ENCODE measurements around the gene CLP1. TPM values are rescaled to one million over a fixed set of nuclear protein-coding genes. Genes with fewer than 3 reads are reported as not detected.
"Not testable (repeated sequence)": the region's sequence is repeated elsewhere in the genome, so short reads cannot be mapped to it uniquely, and the experiment has no call there.

Gene CLP1
- total and polyA plus RNA-seq, 10 of the 15 experiments (the other 5 are each of a cell fraction or from before 2014, with no cell fraction given) = 19.9 to 45.7 (median 27.8) TPM

DNA sequence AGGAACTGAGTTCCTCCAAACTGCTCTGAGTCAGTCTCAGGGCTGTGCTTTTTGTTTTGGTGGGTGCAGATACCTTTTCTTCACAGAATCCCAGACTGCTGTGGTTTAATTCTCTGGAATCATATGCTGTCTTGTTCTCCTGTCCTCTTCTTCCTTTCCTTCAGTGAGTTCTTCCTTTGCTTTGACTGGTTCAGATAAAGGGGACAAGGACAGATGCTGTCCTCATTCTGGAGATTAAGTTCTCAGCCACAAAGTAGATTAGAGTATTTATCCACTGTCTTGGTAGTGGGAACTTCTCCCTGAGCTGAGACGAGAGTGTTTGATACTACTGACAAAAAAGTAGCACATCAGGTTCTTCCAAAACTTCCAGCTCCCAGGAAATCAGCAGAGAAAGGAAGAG lies 23.6 kb downstream of the CLP1 start:
- in situ Hi-C loops (cut with MboI) = no loop called here
- H2AFZ ChIP-seq (ENCODE audit: control insufficient read depth, low read depth, low read length) = no peak overlapping the region
- ChIA-PET RAD21 (ENCODE audit: unreplicated experiment) (no interaction called here), SMC1A (ENCODE audit: uncharacterized antibody, unreplicated experiment) (interaction anchor here (1.2 to 1.5 kb wide), 2 partner anchors 38 to 61 kb away, joined by 3 read pairs; no protein-coding TSS in a partner anchor), CTCF (interaction anchor here (0.9 to 1.5 kb wide), 4 partner anchors 25 to 119 kb away, joined by 3 to 5 read pairs (median 4); no protein-coding TSS in a partner anchor), POLR2A (interaction anchor here (1.2 kb wide), 1 partner anchor 16 kb away, joined by 3 read pairs; no protein-coding TSS in a partner anchor)
- peaks cover 1 to 21% of the 10 kb centered on the region in 2 experiments for H3K36me3 ChIP-seq (ENCODE audit: control insufficient read depth in 2 of 2, insufficient read depth in 2 of 2, low read length in 1 of 2)
- H3K79me2 ChIP-seq (ENCODE audit: control insufficient read depth, insufficient read depth, low read length) = peaks cover 43% of the 10 kb centered on the region
- H4K20me1 ChIP-seq (ENCODE audit: control insufficient read depth, insufficient read depth) = peaks cover 2% of the 10 kb centered on the region; the same call in 1 of the 2 replicates
- no peak overlapping the region for H3K27ac ChIP-seq (ENCODE audit: control insufficient read depth, insufficient read depth)
- ATAC-seq = no peak
- TF ChIP-seq, protein P1, sequence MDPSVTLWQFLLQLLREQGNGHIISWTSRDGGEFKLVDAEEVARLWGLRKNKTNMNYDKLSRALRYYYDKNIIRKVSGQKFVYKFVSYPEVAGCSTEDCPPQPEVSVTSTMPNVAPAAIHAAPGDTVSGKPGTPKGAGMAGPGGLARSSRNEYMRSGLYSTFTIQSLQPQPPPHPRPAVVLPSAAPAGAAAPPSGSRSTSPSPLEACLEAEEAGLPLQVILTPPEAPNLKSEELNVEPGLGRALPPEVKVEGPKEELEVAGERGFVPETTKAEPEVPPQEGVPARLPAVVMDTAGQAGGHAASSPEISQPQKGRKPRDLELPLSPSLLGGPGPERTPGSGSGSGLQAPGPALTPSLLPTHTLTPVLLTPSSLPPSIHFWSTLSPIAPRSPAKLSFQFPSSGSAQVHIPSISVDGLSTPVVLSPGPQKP (IDR thresholded peaks at IDR 0.05; ENCODE audit: low read depth, low read length) = no peak
- TF ChIP-seq RAD51 (IDR thresholded peaks at IDR 0.05) (no peak), CHD4 (IDR thresholded peaks at IDR 0.05) (no peak), FOS (IDR thresholded peaks at IDR 0.05; ENCODE audit: borderline replicate concordance, extremely low read depth, insufficient read length) (no peak), SMAD5 (IDR thresholded peaks at IDR 0.05; ENCODE audit: low read depth) (no peak), IRF4 (IDR thresholded peaks at IDR 0.05; ENCODE audit: low read depth, low read length) (no peak)
- TF ChIP-seq, protein P2, sequence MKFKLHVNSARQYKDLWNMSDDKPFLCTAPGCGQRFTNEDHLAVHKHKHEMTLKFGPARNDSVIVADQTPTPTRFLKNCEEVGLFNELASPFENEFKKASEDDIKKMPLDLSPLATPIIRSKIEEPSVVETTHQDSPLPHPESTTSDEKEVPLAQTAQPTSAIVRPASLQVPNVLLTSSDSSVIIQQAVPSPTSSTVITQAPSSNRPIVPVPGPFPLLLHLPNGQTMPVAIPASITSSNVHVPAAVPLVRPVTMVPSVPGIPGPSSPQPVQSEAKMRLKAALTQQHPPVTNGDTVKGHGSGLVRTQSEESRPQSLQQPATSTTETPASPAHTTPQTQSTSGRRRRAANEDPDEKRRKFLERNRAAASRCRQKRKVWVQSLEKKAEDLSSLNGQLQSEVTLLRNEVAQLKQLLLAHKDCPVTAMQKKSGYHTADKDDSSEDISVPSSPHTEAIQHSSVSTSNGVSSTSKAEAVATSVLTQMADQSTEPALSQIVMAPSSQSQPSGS (IDR thresholded peaks at IDR 0.05; ENCODE audit: low read length) = no peak
- TF ChIP-seq, protein P3, sequence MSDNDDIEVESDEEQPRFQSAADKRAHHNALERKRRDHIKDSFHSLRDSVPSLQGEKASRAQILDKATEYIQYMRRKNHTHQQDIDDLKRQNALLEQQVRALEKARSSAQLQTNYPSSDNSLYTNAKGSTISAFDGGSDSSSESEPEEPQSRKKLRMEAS (IDR thresholded peaks at IDR 0.05; ENCODE audit: low read depth, low read length) = no peak
- TF ChIP-seq, protein P4, sequence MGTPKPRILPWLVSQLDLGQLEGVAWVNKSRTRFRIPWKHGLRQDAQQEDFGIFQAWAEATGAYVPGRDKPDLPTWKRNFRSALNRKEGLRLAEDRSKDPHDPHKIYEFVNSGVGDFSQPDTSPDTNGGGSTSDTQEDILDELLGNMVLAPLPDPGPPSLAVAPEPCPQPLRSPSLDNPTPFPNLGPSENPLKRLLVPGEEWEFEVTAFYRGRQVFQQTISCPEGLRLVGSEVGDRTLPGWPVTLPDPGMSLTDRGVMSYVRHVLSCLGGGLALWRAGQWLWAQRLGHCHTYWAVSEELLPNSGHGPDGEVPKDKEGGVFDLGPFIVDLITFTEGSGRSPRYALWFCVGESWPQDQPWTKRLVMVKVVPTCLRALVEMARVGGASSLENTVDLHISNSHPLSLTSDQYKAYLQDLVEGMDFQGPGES (IDR thresholded peaks at IDR 0.05) = no peak
- intact Hi-C loops (cut with micrococcal nuclease; ENCODE audit: unreplicated experiment) = no loop called here
- DNase-seq (ENCODE audit: low read depth, low spot score) = no peak
- 95% methylated on average over 1 of the region's 1 CpG for WGBS (ENCODE audit: insufficient coverage, insufficient replicate concordance, low lambda C conversion rate, missing lambda C conversion rate)
- no peak overlapping the region for H3K4me2 ChIP-seq (ENCODE audit: control insufficient read depth, insufficient read depth)
- no TSS peak for BruUV-seq (replicated peaks)
- FAIRE-seq = no peak
- peaks cover 12% of the 10 kb centered on the region; the same call in 1 of the 2 replicates for H3K4me1 ChIP-seq (ENCODE audit: control insufficient read depth, insufficient read depth, low read length)
- H3K9ac ChIP-seq (ENCODE audit: control insufficient read depth, insufficient read depth, low read length) = no peak overlapping the region
- H3K27me3 ChIP-seq (replicated peaks in 1 of 2; ENCODE audit: control insufficient read depth in 2 of 2, insufficient read depth in 2 of 2, low read length in 1 of 2) = no peaks in the 10 kb centered on the region
- no peaks in the 10 kb centered on the region for H3K9me3 ChIP-seq (replicated peaks; ENCODE audit: control insufficient read depth, insufficient read depth, low read length)
- no peak overlapping the region for H3K4me3 ChIP-seq

DNA sequence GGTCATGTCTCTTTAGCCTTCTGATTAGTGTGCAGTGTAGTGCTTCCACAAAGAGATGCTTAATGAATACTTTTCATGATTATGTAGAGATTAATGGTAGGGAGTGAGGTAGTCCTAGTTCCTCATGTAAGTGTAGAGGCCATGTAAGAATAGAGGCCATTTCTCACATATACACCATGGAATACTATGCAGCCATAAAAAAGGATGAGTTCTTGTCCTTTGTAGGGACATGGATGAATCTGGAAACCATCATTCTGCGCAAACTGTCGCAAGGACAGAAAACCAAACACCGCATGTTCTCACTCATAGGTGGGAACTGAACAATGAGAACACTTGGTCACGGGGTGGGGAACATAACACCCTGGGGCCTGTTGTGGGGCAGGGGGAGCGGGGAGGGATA lies 32.9 kb downstream of the CLP1 start:
- CTCF ChIA-PET; H3K9ac ChIP-seq (ENCODE audit: control insufficient read depth, insufficient read depth, low read length); H3K79me2 ChIP-seq (ENCODE audit: control insufficient read depth, insufficient read depth, low read length); H3K4me3 ChIP-seq; H3K27ac ChIP-seq (ENCODE audit: control insufficient read depth, insufficient read depth); BruUV-seq (replicated peaks); DNase-seq (ENCODE audit: low read depth, low spot score); H3K4me1 ChIP-seq (ENCODE audit: control insufficient read depth, insufficient read depth, low read length); H3K27me3 ChIP-seq (replicated peaks in 1 of 2; ENCODE audit: control insufficient read depth in 2 of 2, insufficient read depth in 2 of 2, low read length in 1 of 2); in situ Hi-C loops (cut with MboI); POLR2A ChIA-PET; ATAC-seq; H4K20me1 ChIP-seq (ENCODE audit: control insufficient read depth, insufficient read depth); RAD21 ChIA-PET (ENCODE audit: unreplicated experiment); H3K4me2 ChIP-seq (ENCODE audit: control insufficient read depth, insufficient read depth); FAIRE-seq; H2AFZ ChIP-seq (ENCODE audit: control insufficient read depth, low read depth, low read length); H3K9me3 ChIP-seq (replicated peaks; ENCODE audit: control insufficient read depth, insufficient read depth, low read length); intact Hi-C loops (cut with micrococcal nuclease; ENCODE audit: unreplicated experiment); SMC1A ChIA-PET (ENCODE audit: uncharacterized antibody, unreplicated experiment): not testable (repeated sequence)
- peaks cover 13 to 32% of the 10 kb centered on the region in 2 experiments for H3K36me3 ChIP-seq (ENCODE audit: control insufficient read depth in 2 of 2, insufficient read depth in 2 of 2, low read length in 1 of 2)
- WGBS (ENCODE audit: insufficient coverage, insufficient replicate concordance, low lambda C conversion rate, missing lambda C conversion rate) = 100% methylated on average over 5 of the region's 5 CpGs
